Myocyte (in vitro differentiated cells): ENCODE results near the gene PNCK. TPM values are rescaled to one million over a fixed set of nuclear protein-coding genes. Genes with fewer than 3 reads are reported as not detected.
"Not testable (repeated sequence)": the region's sequence is repeated elsewhere in the genome, so short reads cannot be mapped to it uniquely, and the experiment has no call there.

Experiments
- DNase-seq: peaks from one replicate; pipeline ENCODE4 v3.0.0-alpha.2; 2012; ENCODE audit warnings: low read depth
- total RNA-seq: library from RNA; depleted of rRNA; stranded (reverse); fragments of >200 nt; gene quantifications from 2 replicates; pipeline ENCODE4 v1.2.3, GENCODE V29; 2014

Gene PNCK
- total RNA-seq, 1 donor from 2014 or later: 1.1 TPM

GRCh38 chrX:153699210-153699783 is 25.7 kb upstream of the PNCK start:
- DNase-seq: not testable (repeated sequence)

- DNase-seq: no peak
These were observed 24.6 kb upstream of the PNCK start for GRCh38 chrX:153697924-153698865.

- not testable (repeated sequence) for DNase-seq
These were observed 23.5 kb upstream of the PNCK start for GRCh38 chrX:153696986-153697722.

- DNase-seq: not testable (repeated sequence)
These were observed 22.9 kb upstream of the PNCK start for GRCh38 chrX:153696538-153696937.

- DNase-seq: no peak
These were observed 22.5 kb upstream of the PNCK start for GRCh38 chrX:153696100-153696499.

- no peak for DNase-seq
These were observed 21.2 kb upstream of the PNCK start for GRCh38 chrX:153694687-153695270.

- DNase-seq: not testable (repeated sequence)
These were observed 20.6 kb upstream of the PNCK start for GRCh38 chrX:153694256-153694655.

- no peak for DNase-seq
These were observed 19.8 kb upstream of the PNCK start for GRCh38 chrX:153693216-153694086.

- no peak for DNase-seq
These were observed 19.1 kb upstream of the PNCK start for GRCh38 chrX:153692611-153693156.

- no peak for DNase-seq
These were observed 18.4 kb upstream of the PNCK start for GRCh38 chrX:153692003-153692402.

- DNase-seq: not testable (repeated sequence)
These were observed 17.6 kb upstream of the PNCK start for GRCh38 chrX:153691032-153691827.

GRCh38 chrX:153690466-153690865 is 16.9 kb upstream of the PNCK start:
- no peak for DNase-seq

- DNase-seq: no peak
These were observed 16.2 kb upstream of the PNCK start for GRCh38 chrX:153689654-153690465.

GRCh38 chrX:153688911-153689590 is 15.4 kb upstream of the PNCK start:
- DNase-seq: no peak

GRCh38 chrX:153688506-153688905 is 14.9 kb upstream of the PNCK start:
- DNase-seq: no peak

GRCh38 chrX:153688071-153688470 is 14.5 kb upstream of the PNCK start:
- DNase-seq: no peak

GRCh38 chrX:153687121-153688039 is 13.8 kb upstream of the PNCK start, which contains the start of gene SLC6A8:
Gene SLC6A8 (plus strand): TSS chrX:153687926. CDS start chrX:153688575, 649 bp downstream.
- DNase-seq: peak; percentile 59
